K562 (cell line): ENCODE data around the gene TFAM. TPM values are rescaled to one million over a fixed set of nuclear protein-coding genes. Genes with fewer than 3 reads are reported as not detected.

ENCODE experiments used
- ATAC-seq: fragments of 200-7000 bp; cut with Tn5 transposase; 3 replicates; pipeline ENCODE4 v1.9.1; 2020; ENCODE audit warnings: moderate library complexity
- BruUV-seq: library from RNA; stranded (reverse); fragments of 400-500 nt; replicated peaks from 2 replicates; lab custom pipeline; 2021; lab: Mats Ljungman, UMichigan
- CTCF ChIA-PET: fragments of 300-600 bp; formaldehyde crosslinking; extraction: SDS; loops from one replicate; lab custom pipeline; 2021; ENCODE audit warnings: low intra/inter-chr PET ratio; lab: Yijun Ruan, JAX
- POLR2A ChIA-PET: fragments of 300-600, 350-650 bp; sonication (Branson Sonifier 250); formaldehyde crosslinking; extraction: SDS; loops from one replicate; lab custom pipeline; 2021; ENCODE audit warnings: antibody characterized with exemption, inconsistent platforms; lab: Yijun Ruan, JAX
- DNase-seq, 4 experiments: peaks; one replicate each; pipeline versions ENCODE4 v3.0.0 to v3.0.0-alpha.2; 2011 to 2018; ENCODE audit warnings: low spot score in 3 of 4, mixed read lengths in 3 of 4; ENCODE audit errors: extremely low read depth in 1 of 4
- FAIRE-seq: peaks from 2 replicates; lab custom pipeline; 2011; peaks lifted over from hg19 to GRCh38; lab: Jason Lieb, UNC
- H2AFZ ChIP-seq: 2 replicates; pipeline ENCODE4 v1.6.0; 2011; ENCODE audit warnings: low read depth, low read length, control low read depth, inconsistent platforms
- H3K27ac ChIP-seq: fragments of 200-600 bp; 3 replicates; pipeline ENCODE4 v1.8.0; 2011; ENCODE audit warnings: low read depth, mild to moderate bottlenecking, control low read depth, inconsistent platforms, low read length, moderate library complexity, mixed read lengths; ENCODE audit errors: extremely low read depth
- H3K27me3 ChIP-seq, 2 experiments: fragments of 300-600 bp in 1 of 2; 2 replicates in 1 of 2; 3 replicates in 1 of 2; pipeline versions ENCODE4 v1.6.0 to v1.8.0; 2011; ENCODE audit warnings: inconsistent platforms in 2 of 2, low read length in 2 of 2, mild to moderate bottlenecking in 1 of 2, mixed read lengths in 1 of 2, moderate library complexity in 1 of 2; ENCODE audit not compliant: control insufficient read depth in 2 of 2, insufficient read depth in 2 of 2
- H3K36me3 ChIP-seq: fragments of 300-600 bp; 3 replicates; pipeline ENCODE4 v1.8.0; 2011; ENCODE audit warnings: mild to moderate bottlenecking, low read length, inconsistent platforms; ENCODE audit not compliant: control insufficient read depth, insufficient read depth
- H3K4me1 ChIP-seq, 2 experiments: fragments of 200-600 bp in 1 of 2; replicated peaks in 1 of 2; 2 replicates in 1 of 2; 3 replicates in 1 of 2; pipeline versions ENCODE4 v1.5.1 to v1.8.0; 2011; ENCODE audit warnings: inconsistent platforms in 2 of 2, low read length in 2 of 2, mild to moderate bottlenecking in 1 of 2, mixed read lengths in 1 of 2, moderate library complexity in 1 of 2; ENCODE audit not compliant: control insufficient read depth in 2 of 2, insufficient read depth in 2 of 2
- H3K4me2 ChIP-seq: 2 replicates; pipeline ENCODE4 v1.6.1; 2011; ENCODE audit warnings: low read length, control low read depth, inconsistent platforms, mixed read lengths; ENCODE audit not compliant: insufficient read depth
- H3K4me3 ChIP-seq: fragments of 200-600 bp; sonication (generic), shearing (Covaris generic); 2 replicates; pipeline ENCODE4 v1.5.1; 2016; ENCODE audit warnings: control low read depth, inconsistent platforms
- H3K79me2 ChIP-seq: fragments of 200-600 bp; 3 replicates; pipeline ENCODE4 v1.8.0; 2011; ENCODE audit warnings: low read length, inconsistent platforms; ENCODE audit not compliant: control insufficient read depth, insufficient read depth
- H3K9ac ChIP-seq, 2 experiments: 2 replicates each; pipeline versions ENCODE4 v1.6.0 to v1.6.1; 2011; ENCODE audit warnings: low read depth in 2 of 2, low read length in 2 of 2, control low read depth in 1 of 2, inconsistent platforms in 1 of 2, mild to moderate bottlenecking in 1 of 2, mixed read lengths in 1 of 2; ENCODE audit not compliant: insufficient read depth in 1 of 2
- H3K9me1 ChIP-seq: one replicate; pipeline ENCODE4 v1.6.0; 2011; ENCODE audit warnings: inconsistent platforms, mild to moderate bottlenecking, low read length, moderate library complexity; ENCODE audit not compliant: control insufficient read depth, insufficient read depth
- H3K9me3 ChIP-seq: replicated peaks from 2 replicates; pipeline ENCODE4 v1.5.1; 2011; ENCODE audit warnings: low read depth, low read length, inconsistent platforms; ENCODE audit not compliant: control insufficient read depth, insufficient read depth
- H4K20me1 ChIP-seq: replicated peaks from 2 replicates; pipeline ENCODE4 v1.6.1; 2011; ENCODE audit warnings: low read length, inconsistent platforms, mixed read lengths; ENCODE audit not compliant: control insufficient read depth, insufficient read depth
- BCL6 ChIP-seq: fragments of 250-450 bp; sonication (Bioruptor Pico); IDR thresholded peaks from 2 replicates; pipeline ENCODE4 v1.4.0; 2020
- CTCF ChIP-seq, 3 experiments: IDR thresholded peaks in 2 of 3; conservative IDR thresholded peaks in 1 of 3; 2 replicates each; pipeline ENCODE4 v1.5.1; 2011 to 2012; ENCODE audit warnings: low read length in 3 of 3, mild to moderate bottlenecking in 3 of 3, control low read depth in 2 of 3, improper control_type of control experiment in 1 of 3, inconsistent platforms in 1 of 3, low read depth in 1 of 3, mixed read lengths in 1 of 3, moderate library complexity in 1 of 3; ENCODE audit not compliant: insufficient read depth in 2 of 3
- MCM7 ChIP-seq, 2 experiments: fragments of 450-650 bp; IDR thresholded peaks; 2 replicates each; pipeline ENCODE4 v1.6.1; 2016 to 2018
- RAD21 ChIP-seq, 2 experiments: fragments of 250-450 bp in 1 of 2; fragments of 450-650 bp in 1 of 2; sonication (Bioruptor Pico) in 1 of 2; formaldehyde crosslinking in 1 of 2; IDR thresholded peaks in 1 of 2; conservative IDR thresholded peaks in 1 of 2; 2 replicates each; pipeline versions ENCODE4 v1.4.0 to v1.8.0; 2020 to 2022; ENCODE audit warnings: mild to moderate bottlenecking in 2 of 2, moderate library complexity in 1 of 2
- SP1 ChIP-seq: sonication (generic); formaldehyde crosslinking; IDR thresholded peaks from 2 replicates; pipeline ENCODE4 v1.8.1; 2022; ENCODE audit warnings: mild to moderate bottlenecking, missing genetic modification reagents
- TRIM24 ChIP-seq, 2 experiments: fragments of 450-650 bp; IDR thresholded peaks; 2 replicates each; pipeline ENCODE4 v1.6.1; 2016
- TRIM28 ChIP-seq: fragments of 450-650 bp; IDR thresholded peaks from 2 replicates; pipeline ENCODE4 v1.6.1; 2017
- YBX1 ChIP-seq: fragments of 450-650 bp; IDR thresholded peaks from 2 replicates; pipeline ENCODE4 v1.7.1; 2016; ENCODE audit warnings: mild to moderate bottlenecking
- ZNF316 ChIP-seq: fragments of 450-650 bp; IDR thresholded peaks from 2 replicates; pipeline ENCODE4 v1.6.1; 2016
- WGBS: fragments of 100-300 bp; shearing (Covaris generic); methylation state at CpG from one replicate; pipeline ENCODE4 v1.1.6; 2016; ENCODE audit warnings: low coverage, mixed read lengths; ENCODE audit not compliant: insufficient coverage; ENCODE audit errors: missing lambda C conversion rate; 5-methylcytosine and 5-hydroxymethylcytosine counted together
- in situ Hi-C: fragments of 300-500 bp; cut with MboI; formaldehyde crosslinking; loops from 4 replicates; pipeline ENCODE4 v1.15.0; 2018; ENCODE audit warnings: inconsistent platforms, mixed read lengths
- intact Hi-C: fragments of 100-400 bp; cut with micrococcal nuclease; formaldehyde crosslinking; loops from 2 replicates; pipeline ENCODE4 v1.14.2; 2022
- polyA plus RNA-seq, 8 experiments: library from polyadenylated mRNA; depleted of rRNA in 4 of 8; stranded (reverse) in 5 of 8; unstranded in 3 of 8; fragments of >200 nt; fragmentation: Nextera tagmentation in 2 of 8; fragmentation: Illumina TruSeq in 1 of 8; extraction: Ambion mirVana in 2 of 8; extraction: Trizol in 1 of 8; gene quantifications; 2 replicates each; pipeline versions ENCODE4 v1.2.1 to v1.2.3, GENCODE V29; 2011 to 2014; ENCODE audit warnings: inconsistent platforms in 1 of 8, missing spikeins in 1 of 8
- total RNA-seq, 7 experiments: library from RNA; depleted of rRNA in 6 of 7; stranded (reverse); fragments of >200 nt in 6 of 7; fragmentation: Illumina TruSeq in 2 of 7; extraction: Trizol in 2 of 7; gene quantifications; 2 replicates each; pipeline versions ENCODE4 v1.2.1 to v1.2.3, GENCODE V29; 2011 to 2021; ENCODE audit warnings: low replicate concordance in 1 of 7

Gene TFAM
- total and polyA plus RNA-seq, 9 of the 15 experiments (the other 6 are each of a cell fraction or from before 2014, with no cell fraction given) = 74.3 to 227 (median 155) TPM

- no TSS peak for BruUV-seq
- Histone ChIP-seq H3K79me2 (no peaks in the 10 kb centered on the region), H3K4me2 (no peak overlapping the region), H3K36me3 (no peaks in the 10 kb centered on the region), H2AFZ (no peak overlapping the region), H4K20me1 (no peaks in the 10 kb centered on the region), H3K9ac (no peak overlapping the region), H3K9me1 (no peaks in the 10 kb centered on the region), H3K4me3 (no peak overlapping the region), H3K27me3 (peaks cover 0 to 8% of the 10 kb centered on the region in 2 experiments; a peak in 2 of 5 replicates), H3K27ac (no peak overlapping the region), H3K4me1 (no peaks in the 10 kb centered on the region), H3K9me3 (no peaks in the 10 kb centered on the region)
- CTCF ChIA-PET = interaction anchor here (0.6 kb wide), 1 partner anchor 9 kb away, joined by 3 read pairs; no protein-coding TSS in a partner anchor
- DNase-seq (no peak), ATAC-seq (no peak; the same call in 2 of the 3 replicates), FAIRE-seq (no peak)
- POLR2A ChIA-PET = no interaction called here
- no peak for TF ChIP-seq YBX1
- TF ChIP-seq TRIM24 (IDR thresholded peaks at IDR 0.05) = no peak
- no peak for TF ChIP-seq SP1 (CRISPR knock-in tag)
- no peak for TF ChIP-seq BCL6 (CRISPR knock-in tag)
- TF ChIP-seq MCM7 (IDR thresholded peaks at IDR 0.05) = no peak
- 0% methylated on average over 2 of the region's 2 CpGs for WGBS
- intact Hi-C loops = no loop called here
- in situ Hi-C loops = no loop called here
Measured at GRCh38 chr10:58412502-58412961, 27.3 kb downstream of the TFAM start.

GRCh38 chr10:58414270-58415041 lies 29.2 kb downstream of the TFAM start:
- BruUV-seq = no TSS peak
- DNase-seq (peak in 1 of 4 experiments; percentile 17), FAIRE-seq (no peak), ATAC-seq (peak; percentile 59; the same call in 2 of the 3 replicates)
- POLR2A ChIA-PET = interaction anchor here (0.6 to 1.2 kb wide), 2 partner anchors 114 to 141 kb away, joined by 3 to 4 read pairs; no protein-coding TSS in a partner anchor
- no peaks in the 10 kb centered on the region for H3K4me1 ChIP-seq
- intact Hi-C loops = no loop called here
- no peak overlapping the region for H3K9ac ChIP-seq
- H3K27me3 ChIP-seq = peaks cover 0 to 8% of the 10 kb centered on the region in 2 experiments; a peak in 1 of 5 replicates
- H4K20me1 ChIP-seq = no peaks in the 10 kb centered on the region
- no peak overlapping the region for H3K4me2 ChIP-seq
- H3K36me3 ChIP-seq = no peaks in the 10 kb centered on the region
- H2AFZ ChIP-seq = no peak overlapping the region
- 2% methylated on average over 5 of the region's 5 CpGs for WGBS
- H3K27ac ChIP-seq = no peak overlapping the region
- H3K79me2 ChIP-seq = no peaks in the 10 kb centered on the region
- no peak overlapping the region for H3K4me3 ChIP-seq
- no peaks in the 10 kb centered on the region for H3K9me1 ChIP-seq
- CTCF ChIA-PET = interaction anchor here (0.6 kb wide), 1 partner anchor 85 kb away, joined by 3 read pairs; no protein-coding TSS in a partner anchor
- in situ Hi-C loops = no loop called here
- H3K9me3 ChIP-seq = no peaks in the 10 kb centered on the region
- TF ChIP-seq RAD21 (CRISPR knock-in tag; conservative IDR thresholded peaks at IDR 0.05 in 1 of 2, IDR thresholded peaks at IDR 0.05 in 1 of 2) (peak in 1 of 2 experiments; percentile 53; a peak in 2 of 4 replicates), CTCF (IDR thresholded peaks at IDR 0.05 in 2 of 3, conservative IDR thresholded peaks at IDR 0.05 in 1 of 3; ENCODE audit: insufficient read depth in 2 of 3, low read depth in 1 of 3, low read length in 3 of 3) (peak in 2 of 3 experiments; percentile 17 to 39; a peak in 2 of 6 replicates), TRIM28 (no peak), ZNF316 (no peak)
